Measurements from ENCODE around the gene DEK.

GRCh38 chr6:18215436-18215835, 48.9 kb downstream of the DEK start:
- TF ChIP-seq CTCF (IDR thresholded peaks at IDR 0.05), result no peak
- TF ChIP-seq EZH2 (IDR thresholded peaks at IDR 0.05; ENCODE audit: borderline replicate concordance, insufficient read depth, low read depth, low read length, poor library complexity, severe bottlenecking), result no peak
